Measurements from ENCODE around the gene NIFK.
"Not testable (repeated sequence)": the region's sequence is repeated elsewhere in the genome, so short reads cannot be mapped to it uniquely, and the experiment has no call there.

Gene NIFK

DNA sequence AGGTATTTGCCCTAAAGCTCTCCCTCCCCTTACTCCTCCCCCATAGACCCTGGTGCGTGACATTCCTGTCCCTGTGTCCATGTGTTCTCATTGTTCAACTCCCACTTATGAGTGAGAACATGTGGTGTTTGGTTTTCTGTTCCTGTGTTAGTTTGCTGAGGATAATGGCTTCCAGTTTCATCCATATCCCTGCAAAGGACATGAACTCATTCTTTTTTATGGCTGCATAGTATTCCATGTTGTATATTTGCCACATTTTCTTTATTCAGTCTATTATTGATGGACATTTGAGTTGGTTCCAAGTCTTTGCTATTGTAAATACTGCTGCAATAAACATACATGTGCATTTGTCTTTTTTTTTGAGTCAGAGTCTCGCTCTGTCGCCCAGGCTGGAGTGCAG lies 46.1 kb downstream of the NIFK start:
- DNase-seq: not testable (repeated sequence)

DNA sequence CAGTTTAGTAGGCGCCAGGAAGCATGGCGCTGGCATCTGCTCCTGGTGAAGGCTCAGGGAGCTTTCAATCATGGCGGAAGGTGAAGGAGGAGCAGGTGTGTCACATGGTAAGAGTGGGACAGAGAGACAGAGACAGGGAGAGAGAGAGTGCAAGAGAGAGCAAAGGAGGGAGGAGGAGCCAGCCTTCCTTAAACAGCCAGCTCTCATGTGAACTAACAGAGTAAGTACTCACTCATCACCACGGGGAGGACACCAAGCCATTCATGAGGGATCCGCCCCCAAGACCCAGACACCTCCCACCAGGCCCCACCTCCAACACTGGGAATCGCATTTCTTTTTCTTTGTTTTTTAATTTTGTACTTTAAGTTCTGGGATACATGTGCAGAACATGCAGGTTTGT lies 46.6 kb downstream of the NIFK start:
- DNase-seq: no peak

DNA sequence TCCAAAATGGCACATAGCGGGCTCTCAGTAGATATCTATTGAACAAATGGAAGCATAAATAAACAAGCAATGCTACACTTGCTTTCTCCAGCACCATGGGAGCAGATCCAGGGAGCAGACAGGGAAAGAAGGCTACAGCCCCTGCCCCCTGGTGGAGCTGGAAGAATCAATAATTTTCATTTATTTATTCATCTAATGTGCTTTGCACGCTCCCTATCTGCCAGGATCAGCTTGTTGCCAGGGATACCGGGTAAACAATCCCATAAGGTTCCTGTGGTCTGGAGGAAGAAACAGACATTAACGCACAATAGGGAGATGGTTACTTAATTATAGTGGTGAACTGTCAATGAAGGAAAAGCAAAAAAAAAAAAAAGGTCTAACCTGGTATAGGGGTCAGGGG lies 47.3 kb downstream of the NIFK start:
- DNase-seq: no peak

DNA sequence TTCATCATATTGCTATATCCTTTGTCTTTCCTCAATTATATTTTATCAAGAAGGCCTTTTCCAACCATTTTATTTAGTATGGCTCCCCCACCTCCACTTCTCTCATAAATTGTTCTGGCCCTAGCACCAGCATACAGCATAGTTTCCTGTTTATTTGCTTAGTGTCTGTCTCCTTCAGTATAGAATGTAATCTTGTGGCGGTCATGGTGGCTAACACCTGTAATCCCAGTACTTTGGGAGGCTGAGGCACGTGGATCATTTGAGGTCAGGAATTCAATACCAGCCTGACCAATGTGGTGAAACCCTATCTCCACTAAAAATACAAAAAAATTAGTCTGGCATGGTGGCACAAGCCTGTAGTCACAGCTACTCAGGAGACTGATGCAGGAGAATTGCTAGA lies 47.9 kb downstream of the NIFK start:
- no peak for DNase-seq

DNA sequence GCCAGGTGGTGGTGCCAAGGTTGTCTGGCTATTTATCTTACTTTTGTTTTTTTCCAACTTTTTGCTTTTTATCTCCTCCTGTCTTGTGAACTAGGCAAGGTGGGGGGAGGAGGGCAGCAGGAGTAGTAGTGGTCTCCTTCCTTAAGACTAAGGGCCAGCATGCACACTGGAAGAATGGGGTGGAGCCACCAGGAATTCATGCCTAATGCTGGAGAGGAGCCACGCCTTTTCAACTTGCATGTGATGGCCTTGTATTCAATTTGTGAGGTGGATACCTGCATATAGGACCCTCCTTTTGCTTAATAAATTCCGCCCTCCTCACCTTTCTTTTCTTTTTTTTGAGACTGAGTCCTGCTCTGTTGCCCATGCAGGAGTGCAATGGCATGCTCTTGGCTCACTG lies 49.8 kb downstream of the NIFK start:
- DNase-seq: no peak

DNA sequence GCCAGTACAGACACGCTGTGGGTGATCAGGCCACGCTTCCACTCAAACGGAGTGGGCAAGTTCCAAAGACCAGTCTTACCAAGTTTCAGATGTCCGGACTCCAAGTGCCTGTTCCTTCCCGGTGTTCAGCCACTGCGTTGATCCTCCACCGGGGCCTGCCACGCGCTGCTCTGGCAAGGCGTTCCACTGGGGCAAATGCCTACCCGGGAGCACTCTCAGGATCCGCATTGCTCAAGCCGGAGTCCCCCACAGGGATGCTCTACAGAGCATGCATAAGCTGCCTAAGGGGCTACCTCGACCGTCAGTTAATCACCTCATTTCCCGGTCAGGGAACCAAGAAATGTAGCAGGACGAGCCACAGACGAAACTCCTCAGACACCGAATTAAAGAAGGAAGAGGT lies 50.5 kb downstream of the NIFK start:
- no peak for DNase-seq

DNA sequence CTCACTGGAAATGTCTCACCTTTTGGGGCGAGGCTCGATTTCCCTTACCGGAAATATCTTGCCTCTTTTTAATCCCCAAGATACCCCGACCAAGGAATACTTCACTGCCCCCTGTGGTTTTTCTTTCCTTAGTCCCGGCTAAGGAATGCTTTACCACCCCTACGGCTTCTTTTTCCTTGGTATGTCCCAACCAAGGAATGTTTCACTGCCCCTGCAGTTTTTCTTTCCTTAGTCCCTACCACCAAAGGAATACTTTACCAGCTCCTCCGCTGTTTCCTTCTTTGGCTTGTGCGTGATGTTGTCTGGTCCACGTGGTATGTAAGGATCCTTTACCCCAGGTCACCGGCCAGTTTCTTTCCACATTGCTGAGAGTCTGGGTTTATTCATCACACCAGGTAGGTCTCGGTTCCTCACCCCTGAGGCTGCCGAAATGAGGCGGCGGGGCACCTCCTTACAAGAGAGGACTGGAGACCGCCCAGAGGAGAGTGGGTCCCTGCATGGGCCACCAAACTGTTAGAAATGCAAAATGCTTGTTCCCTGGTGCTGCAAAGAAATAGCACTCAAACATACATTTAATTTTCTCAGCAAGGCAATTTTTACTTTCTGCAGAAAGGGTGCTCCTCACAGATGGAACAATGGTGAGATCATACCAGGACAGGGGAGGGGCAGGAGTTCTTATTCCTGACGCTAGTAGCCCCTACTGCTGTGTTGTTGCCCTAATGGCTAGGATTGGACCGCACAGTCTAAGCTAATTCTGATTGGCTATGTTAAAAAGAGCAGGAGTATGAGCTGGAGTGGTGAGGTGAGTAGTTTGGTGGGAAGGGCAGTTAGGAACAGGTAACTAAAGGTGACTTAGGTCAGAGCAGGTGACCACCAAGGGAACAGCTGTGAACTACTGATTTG lies 54.0 kb downstream of the NIFK start:
- DNase-seq: no peak

DNA sequence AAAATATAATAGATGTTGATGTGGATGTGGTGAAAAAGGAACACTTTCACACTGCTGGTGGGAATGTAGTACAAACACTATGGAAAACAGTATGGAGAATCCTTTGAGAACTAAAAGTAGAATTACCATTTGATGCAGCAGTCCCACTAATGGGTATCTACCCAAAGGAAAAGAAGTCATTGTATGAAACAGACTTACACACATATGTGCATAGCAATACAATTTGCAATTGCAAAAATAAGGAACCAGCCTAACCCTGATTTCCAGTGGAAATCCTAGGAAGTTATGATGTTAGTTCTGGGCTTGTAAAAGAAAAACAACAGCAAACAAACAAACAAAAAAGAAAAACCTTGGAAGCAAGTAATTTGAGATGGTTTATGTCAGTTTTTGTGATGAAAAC lies 58.8 kb downstream of the NIFK start:
- DNase-seq: no peak
